SU-DHL-6 (cell line): ENCODE measurements around the gene TBCK.

Experiments used
- EZH2phosphoT487 ChIP-seq: fragments of 200-600 bp; sonication (generic), shearing (Covaris generic); conservative IDR thresholded peaks from 2 replicates; pipeline ENCODE4 v1.6.1; 2018; ENCODE audit warnings: mild to moderate bottlenecking, antibody characterized with exemption, low read length, moderate library complexity, mixed read lengths
- TF ChIP-seq, protein P1 (sequence below): fragments of 200-600 bp; sonication (generic); IDR thresholded peaks from one replicate; pipeline ENCODE4 v1.5.1; 2017; ENCODE audit warnings: antibody characterized with exemption, mild to moderate bottlenecking, low read length, moderate library complexity; ENCODE audit not compliant: insufficient read depth, poor library complexity, severe bottlenecking

DNA sequence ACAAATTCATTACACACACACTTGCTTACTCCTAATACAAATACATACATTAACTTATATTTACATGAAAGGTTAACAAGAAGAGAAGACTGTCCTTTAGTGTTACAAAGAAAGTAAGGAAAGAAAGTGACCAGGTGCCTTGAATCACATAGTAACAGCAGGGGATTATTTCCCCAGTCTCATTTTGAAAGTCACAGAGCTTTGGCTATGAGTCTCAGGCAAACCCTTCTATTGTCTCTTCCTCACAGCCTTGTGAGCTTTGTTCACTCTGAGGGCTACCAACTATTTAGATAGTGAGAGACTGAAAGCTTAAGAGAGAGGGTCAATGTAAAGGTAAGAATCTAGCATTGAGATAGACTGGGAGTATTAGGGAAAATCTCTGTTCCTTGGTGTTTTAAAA lies 259.1 kb downstream of the TBCK start:
- TF ChIP-seq, protein P1, sequence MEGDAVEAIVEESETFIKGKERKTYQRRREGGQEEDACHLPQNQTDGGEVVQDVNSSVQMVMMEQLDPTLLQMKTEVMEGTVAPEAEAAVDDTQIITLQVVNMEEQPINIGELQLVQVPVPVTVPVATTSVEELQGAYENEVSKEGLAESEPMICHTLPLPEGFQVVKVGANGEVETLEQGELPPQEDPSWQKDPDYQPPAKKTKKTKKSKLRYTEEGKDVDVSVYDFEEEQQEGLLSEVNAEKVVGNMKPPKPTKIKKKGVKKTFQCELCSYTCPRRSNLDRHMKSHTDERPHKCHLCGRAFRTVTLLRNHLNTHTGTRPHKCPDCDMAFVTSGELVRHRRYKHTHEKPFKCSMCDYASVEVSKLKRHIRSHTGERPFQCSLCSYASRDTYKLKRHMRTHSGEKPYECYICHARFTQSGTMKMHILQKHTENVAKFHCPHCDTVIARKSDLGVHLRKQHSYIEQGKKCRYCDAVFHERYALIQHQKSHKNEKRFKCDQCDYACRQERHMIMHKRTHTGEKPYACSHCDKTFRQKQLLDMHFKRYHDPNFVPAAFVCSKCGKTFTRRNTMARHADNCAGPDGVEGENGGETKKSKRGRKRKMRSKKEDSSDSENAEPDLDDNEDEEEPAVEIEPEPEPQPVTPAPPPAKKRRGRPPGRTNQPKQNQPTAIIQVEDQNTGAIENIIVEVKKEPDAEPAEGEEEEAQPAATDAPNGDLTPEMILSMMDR, result no peak
- no peak for TF ChIP-seq EZH2phosphoT487
